SK-N-SH treated with all-trans-retinoic acid at 6 μM for 48 hours (cell line): ENCODE data around the gene ERN1.

Experiments
- ESRRG ChIP-seq: fragments of 250-450 bp; sonication (Bioruptor Pico); IDR thresholded peaks from 2 replicates; pipeline ENCODE4 v1.6.1; 2021; ENCODE audit warnings: mild to moderate bottlenecking
- TCF4 ChIP-seq: fragments of 250-450 bp; sonication (Bioruptor Pico); IDR thresholded peaks from 2 replicates; pipeline ENCODE4 v1.8.0; 2021; ENCODE audit warnings: mild to moderate bottlenecking, moderate library complexity, borderline replicate concordance
- TOX ChIP-seq: fragments of 250-450 bp; sonication (Bioruptor Pico); IDR thresholded peaks from 2 replicates; pipeline ENCODE4 v1.8.0; 2021; ENCODE audit warnings: mild to moderate bottlenecking, moderate library complexity, borderline replicate concordance
- ZFP30 ChIP-seq: fragments of 450-650 bp; formaldehyde crosslinking; IDR thresholded peaks from 2 replicates; pipeline ENCODE4 v1.5.0; 2022; ENCODE audit warnings: mild to moderate bottlenecking, moderate library complexity
- TF ChIP-seq, protein P1 (sequence below): fragments of 250-450 bp; sonication (Bioruptor Pico); IDR thresholded peaks from 2 replicates; pipeline ENCODE4 v1.5.1; 2021; ENCODE audit warnings: mild to moderate bottlenecking, moderate library complexity

DNA sequence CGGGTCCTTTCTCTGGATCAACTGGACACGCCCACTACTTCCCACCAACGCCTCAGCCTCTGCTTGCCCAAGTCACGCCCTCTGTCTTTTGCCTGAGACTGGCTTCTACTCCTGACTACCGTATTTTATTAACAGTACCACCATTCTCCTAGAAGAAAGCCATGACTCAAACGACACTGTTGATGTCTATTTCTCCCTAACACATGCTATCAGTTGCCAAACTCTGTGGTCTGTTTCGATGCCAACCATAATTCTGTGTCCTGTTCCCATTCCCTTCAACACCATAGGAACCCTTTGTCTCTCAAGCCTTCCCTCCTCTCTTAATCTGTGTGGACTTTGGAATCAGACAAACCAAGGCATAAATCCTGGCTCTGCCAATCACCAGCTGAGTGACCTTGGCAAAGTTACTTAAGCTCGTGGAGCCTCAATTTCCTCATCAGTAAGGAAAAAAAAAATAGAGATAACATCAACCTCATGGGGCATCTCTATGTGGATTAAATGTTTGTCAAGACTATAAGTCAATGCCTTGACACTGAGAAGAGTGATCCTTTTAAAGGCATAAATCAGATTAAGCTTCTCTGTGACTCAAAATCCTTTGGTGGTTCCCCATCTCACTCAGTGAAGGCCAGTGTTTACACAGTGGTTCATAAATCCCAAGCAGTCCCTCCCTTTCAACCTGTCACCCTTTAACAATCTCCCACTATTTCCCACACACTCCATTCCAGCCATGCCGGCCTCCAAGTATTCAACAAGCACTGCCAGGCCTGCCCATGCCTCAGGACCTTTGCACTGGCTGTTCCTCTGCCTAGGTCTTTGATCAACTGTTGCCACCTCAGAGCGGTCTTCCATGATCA lies 45.6 kb downstream of the ERN1 start:
- TF ChIP-seq ZFP30 (no peak), TCF4 (CRISPR knock-in tag) (no peak), ESRRG (no peak), TOX (CRISPR knock-in tag) (no peak)
- TF ChIP-seq, protein P1, sequence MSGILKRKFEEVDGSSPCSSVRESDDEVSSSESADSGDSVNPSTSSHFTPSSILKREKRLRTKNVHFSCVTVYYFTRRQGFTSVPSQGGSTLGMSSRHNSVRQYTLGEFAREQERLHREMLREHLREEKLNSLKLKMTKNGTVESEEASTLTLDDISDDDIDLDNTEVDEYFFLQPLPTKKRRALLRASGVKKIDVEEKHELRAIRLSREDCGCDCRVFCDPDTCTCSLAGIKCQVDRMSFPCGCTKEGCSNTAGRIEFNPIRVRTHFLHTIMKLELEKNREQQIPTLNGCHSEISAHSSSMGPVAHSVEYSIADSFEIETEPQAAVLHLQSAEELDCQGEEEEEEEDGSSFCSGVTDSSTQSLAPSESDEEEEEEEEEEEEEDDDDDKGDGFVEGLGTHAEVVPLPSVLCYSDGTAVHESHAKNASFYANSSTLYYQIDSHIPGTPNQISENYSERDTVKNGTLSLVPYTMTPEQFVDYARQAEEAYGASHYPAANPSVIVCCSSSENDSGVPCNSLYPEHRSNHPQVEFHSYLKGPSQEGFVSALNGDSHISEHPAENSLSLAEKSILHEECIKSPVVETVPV (CRISPR knock-in tag): no peak
